HEK293 (cell line): ENCODE measurements around the gene LILRB2.
"Not testable (repeated sequence)": the region's sequence is repeated elsewhere in the genome, so short reads cannot be mapped to it uniquely, and the experiment has no call there.

Experiments
- HOXC10 ChIP-seq: sonication (generic); formaldehyde crosslinking; IDR thresholded peaks from 2 replicates; pipeline ENCODE4 v1.8.1; 2023; ENCODE audit warnings: mild to moderate bottlenecking, missing genetic modification reagents
- MZF1 ChIP-seq: fragments of 450-650 bp; formaldehyde crosslinking; IDR thresholded peaks from 2 replicates; pipeline ENCODE4 v1.5.1; 2017; ENCODE audit warnings: missing biosample characterization, missing genetic modification characterization, borderline replicate concordance
- ZBTB10 ChIP-seq: fragments of 450-650 bp; formaldehyde crosslinking; IDR thresholded peaks from 2 replicates; pipeline ENCODE4 v1.5.1; 2016; ENCODE audit warnings: missing biosample characterization, missing genetic modification characterization
- ZFP37 ChIP-seq: fragments of 450-650 bp; formaldehyde crosslinking; IDR thresholded peaks from 2 replicates; pipeline ENCODE4 v1.5.1; 2016; ENCODE audit warnings: missing biosample characterization, missing genetic modification characterization
- ZNF138 ChIP-seq: fragments of 450-650 bp; formaldehyde crosslinking; IDR thresholded peaks from 2 replicates; pipeline ENCODE4 v1.5.1; 2016; ENCODE audit warnings: missing biosample characterization, missing genetic modification characterization, borderline replicate concordance
- ZNF175 ChIP-seq: fragments of 450-650 bp; formaldehyde crosslinking; IDR thresholded peaks from 2 replicates; pipeline ENCODE4 v1.5.1; 2016; ENCODE audit warnings: missing biosample characterization, missing genetic modification characterization
- ZNF302 ChIP-seq: fragments of 450-650 bp; formaldehyde crosslinking; IDR thresholded peaks from 2 replicates; pipeline ENCODE4 v1.5.1; 2016; ENCODE audit warnings: missing biosample characterization, missing genetic modification characterization, low read depth
- ZNF626 ChIP-seq: fragments of 450-650 bp; sonication (Bioruptor Pico); formaldehyde crosslinking; IDR thresholded peaks from 2 replicates; pipeline ENCODE4 v1.5.1; 2018; ENCODE audit warnings: missing biosample characterization, missing genetic modification characterization, inconsistent platforms
- TF ChIP-seq, protein P1 (sequence below): fragments of 450-650 bp; formaldehyde crosslinking; IDR thresholded peaks from 2 replicates; pipeline ENCODE4 v1.5.1; 2016; ENCODE audit warnings: missing biosample characterization, missing genetic modification characterization
- TF ChIP-seq, protein P2 (sequence below): fragments of 450-650 bp; formaldehyde crosslinking; IDR thresholded peaks from 2 replicates; pipeline ENCODE4 v1.5.1; 2016; ENCODE audit warnings: missing biosample characterization, missing genetic modification characterization
- TF ChIP-seq, protein P3 (sequence below): fragments of 450-650 bp; formaldehyde crosslinking; IDR thresholded peaks from 2 replicates; pipeline ENCODE4 v1.5.1; 2016; ENCODE audit warnings: missing biosample characterization, missing genetic modification characterization
- TF ChIP-seq, protein P4 (sequence below): fragments of 450-650 bp; formaldehyde crosslinking; IDR thresholded peaks from 2 replicates; pipeline ENCODE4 v1.5.1; 2016; ENCODE audit warnings: missing biosample characterization, missing genetic modification characterization

DNA sequence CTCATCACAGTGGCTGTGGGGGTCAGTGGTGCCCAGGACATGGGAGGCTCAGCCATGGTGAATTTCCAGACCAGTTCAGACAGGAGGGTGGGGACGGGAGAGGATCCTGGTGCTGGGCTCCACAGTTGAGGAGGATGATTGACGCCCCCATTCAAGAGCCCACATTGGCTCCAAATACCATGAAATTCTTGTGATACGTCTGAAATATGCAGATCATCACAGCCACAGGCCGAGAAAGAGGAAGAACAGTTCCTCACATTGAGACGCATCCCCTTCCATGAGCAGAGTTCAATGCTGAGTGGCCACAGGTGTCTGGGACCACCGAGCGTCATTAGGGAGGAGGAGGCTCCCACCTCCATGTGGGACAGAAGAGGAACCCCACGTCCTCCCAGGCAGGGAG is 37.1 kb downstream of the LILRB2 start:
- TF ChIP-seq MZF1 (tag by site-specific recombination); ZFP37; ZNF302; HOXC10 (CRISPR knock-in tag); ZBTB10 (tag by site-specific recombination); ZNF138 (tag by site-specific recombination); ZNF626; ZNF175 (tag by site-specific recombination): not testable (repeated sequence)
- TF ChIP-seq, protein P1, sequence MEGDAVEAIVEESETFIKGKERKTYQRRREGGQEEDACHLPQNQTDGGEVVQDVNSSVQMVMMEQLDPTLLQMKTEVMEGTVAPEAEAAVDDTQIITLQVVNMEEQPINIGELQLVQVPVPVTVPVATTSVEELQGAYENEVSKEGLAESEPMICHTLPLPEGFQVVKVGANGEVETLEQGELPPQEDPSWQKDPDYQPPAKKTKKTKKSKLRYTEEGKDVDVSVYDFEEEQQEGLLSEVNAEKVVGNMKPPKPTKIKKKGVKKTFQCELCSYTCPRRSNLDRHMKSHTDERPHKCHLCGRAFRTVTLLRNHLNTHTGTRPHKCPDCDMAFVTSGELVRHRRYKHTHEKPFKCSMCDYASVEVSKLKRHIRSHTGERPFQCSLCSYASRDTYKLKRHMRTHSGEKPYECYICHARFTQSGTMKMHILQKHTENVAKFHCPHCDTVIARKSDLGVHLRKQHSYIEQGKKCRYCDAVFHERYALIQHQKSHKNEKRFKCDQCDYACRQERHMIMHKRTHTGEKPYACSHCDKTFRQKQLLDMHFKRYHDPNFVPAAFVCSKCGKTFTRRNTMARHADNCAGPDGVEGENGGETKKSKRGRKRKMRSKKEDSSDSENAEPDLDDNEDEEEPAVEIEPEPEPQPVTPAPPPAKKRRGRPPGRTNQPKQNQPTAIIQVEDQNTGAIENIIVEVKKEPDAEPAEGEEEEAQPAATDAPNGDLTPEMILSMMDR = not testable (repeated sequence)
- TF ChIP-seq, protein P2, sequence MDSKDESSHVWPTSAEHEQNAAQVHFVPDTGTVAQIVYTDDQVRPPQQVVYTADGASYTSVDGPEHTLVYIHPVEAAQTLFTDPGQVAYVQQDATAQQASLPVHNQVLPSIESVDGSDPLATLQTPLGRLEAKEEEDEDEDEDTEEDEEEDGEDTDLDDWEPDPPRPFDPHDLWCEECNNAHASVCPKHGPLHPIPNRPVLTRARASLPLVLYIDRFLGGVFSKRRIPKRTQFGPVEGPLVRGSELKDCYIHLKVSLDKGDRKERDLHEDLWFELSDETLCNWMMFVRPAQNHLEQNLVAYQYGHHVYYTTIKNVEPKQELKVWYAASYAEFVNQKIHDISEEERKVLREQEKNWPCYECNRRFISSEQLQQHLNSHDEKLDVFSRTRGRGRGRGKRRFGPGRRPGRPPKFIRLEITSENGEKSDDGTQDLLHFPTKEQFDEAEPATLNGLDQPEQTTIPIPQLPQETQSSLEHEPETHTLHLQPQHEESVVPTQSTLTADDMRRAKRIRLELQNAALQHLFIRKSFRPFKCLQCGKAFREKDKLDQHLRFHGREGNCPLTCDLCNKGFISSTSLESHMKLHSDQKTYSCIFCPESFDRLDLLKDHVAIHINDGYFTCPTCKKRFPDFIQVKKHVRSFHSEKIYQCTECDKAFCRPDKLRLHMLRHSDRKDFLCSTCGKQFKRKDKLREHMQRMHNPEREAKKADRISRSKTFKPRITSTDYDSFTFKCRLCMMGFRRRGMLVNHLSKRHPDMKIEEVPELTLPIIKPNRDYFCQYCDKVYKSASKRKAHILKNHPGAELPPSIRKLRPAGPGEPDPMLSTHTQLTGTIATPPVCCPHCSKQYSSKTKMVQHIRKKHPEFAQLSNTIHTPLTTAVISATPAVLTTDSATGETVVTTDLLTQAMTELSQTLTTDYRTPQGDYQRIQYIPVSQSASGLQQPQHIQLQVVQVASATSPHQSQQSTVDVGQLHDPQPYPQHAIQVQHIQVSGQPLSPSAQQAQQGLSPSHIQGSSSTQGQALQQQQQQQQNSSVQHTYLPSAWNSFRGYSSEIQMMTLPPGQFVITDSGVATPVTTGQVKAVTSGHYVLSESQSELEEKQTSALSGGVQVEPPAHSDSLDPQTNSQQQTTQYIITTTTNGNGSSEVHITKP (tag by site-specific recombination) = not testable (repeated sequence)
- TF ChIP-seq, protein P3, sequence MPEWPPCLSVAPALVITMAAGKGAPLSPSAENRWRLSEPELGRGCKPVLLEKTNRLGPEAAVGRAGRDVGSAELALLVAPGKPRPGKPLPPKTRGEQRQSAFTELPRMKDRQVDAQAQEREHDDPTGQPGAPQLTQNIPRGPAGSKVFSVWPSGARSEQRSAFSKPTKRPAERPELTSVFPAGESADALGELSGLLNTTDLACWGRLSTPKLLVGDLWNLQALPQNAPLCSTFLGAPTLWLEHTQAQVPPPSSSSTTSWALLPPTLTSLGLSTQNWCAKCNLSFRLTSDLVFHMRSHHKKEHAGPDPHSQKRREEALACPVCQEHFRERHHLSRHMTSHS (tag by site-specific recombination) = not testable (repeated sequence)
- TF ChIP-seq, protein P4, sequence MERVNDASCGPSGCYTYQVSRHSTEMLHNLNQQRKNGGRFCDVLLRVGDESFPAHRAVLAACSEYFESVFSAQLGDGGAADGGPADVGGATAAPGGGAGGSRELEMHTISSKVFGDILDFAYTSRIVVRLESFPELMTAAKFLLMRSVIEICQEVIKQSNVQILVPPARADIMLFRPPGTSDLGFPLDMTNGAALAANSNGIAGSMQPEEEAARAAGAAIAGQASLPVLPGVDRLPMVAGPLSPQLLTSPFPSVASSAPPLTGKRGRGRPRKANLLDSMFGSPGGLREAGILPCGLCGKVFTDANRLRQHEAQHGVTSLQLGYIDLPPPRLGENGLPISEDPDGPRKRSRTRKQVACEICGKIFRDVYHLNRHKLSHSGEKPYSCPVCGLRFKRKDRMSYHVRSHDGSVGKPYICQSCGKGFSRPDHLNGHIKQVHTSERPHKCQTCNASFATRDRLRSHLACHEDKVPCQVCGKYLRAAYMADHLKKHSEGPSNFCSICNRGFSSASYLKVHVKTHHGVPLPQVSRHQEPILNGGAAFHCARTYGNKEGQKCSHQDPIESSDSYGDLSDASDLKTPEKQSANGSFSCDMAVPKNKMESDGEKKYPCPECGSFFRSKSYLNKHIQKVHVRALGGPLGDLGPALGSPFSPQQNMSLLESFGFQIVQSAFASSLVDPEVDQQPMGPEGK (tag by site-specific recombination) = not testable (repeated sequence)
